CD4-positive, alpha-beta T cell treated with Interleukin-21 for 1 hour (primary cell): ENCODE measurements around the gene GRIFIN.

Experiments used
- DNase-seq: peaks from one replicate; pipeline ENCODE4 v3.0.0-alpha.2; 2020

Gene GRIFIN

GRCh38 chr7:2452643-2453270 lies 23.4 kb downstream of the GRIFIN start:
- DNase-seq: no peak

- no peak for DNase-seq
Measured at GRCh38 chr7:2452074-2452507, 24.1 kb downstream of the GRIFIN start.

GRCh38 chr7:2451171-2452073 lies 24.8 kb downstream of the GRIFIN start:
- DNase-seq: peak; percentile 73

- no peak for DNase-seq
Measured at GRCh38 chr7:2450198-2451107, 25.7 kb downstream of the GRIFIN start.

GRCh38 chr7:2446676-2447075 lies 29.5 kb downstream of the GRIFIN start:
- DNase-seq: no peak

GRCh38 chr7:2445898-2446555 lies 30.2 kb downstream of the GRIFIN start:
- DNase-seq: no peak

GRCh38 chr7:2445047-2445446 lies 31.2 kb downstream of the GRIFIN start:
- no peak for DNase-seq

- no peak for DNase-seq
Measured at GRCh38 chr7:2444476-2444875, 31.7 kb downstream of the GRIFIN start.

- DNase-seq: no peak
Measured at GRCh38 chr7:2443491-2443890, 32.7 kb downstream of the GRIFIN start.

GRCh38 chr7:2441430-2442058 lies 34.7 kb downstream of the GRIFIN start:
- DNase-seq: no peak

- no peak for DNase-seq
Measured at GRCh38 chr7:2440608-2441245, 35.5 kb downstream of the GRIFIN start.

GRCh38 chr7:2438775-2439174 lies 37.4 kb downstream of the GRIFIN start:
- DNase-seq: no peak

- DNase-seq: no peak
Measured at GRCh38 chr7:2438186-2438585, 38.0 kb downstream of the GRIFIN start.

GRCh38 chr7:2437537-2438148 lies 38.6 kb downstream of the GRIFIN start:
- no peak for DNase-seq

GRCh38 chr7:2437136-2437535 lies 39.1 kb downstream of the GRIFIN start:
- no peak for DNase-seq

GRCh38 chr7:2436341-2437104 lies 39.7 kb downstream of the GRIFIN start:
- no peak for DNase-seq

GRCh38 chr7:2435146-2435545 lies 41.1 kb downstream of the GRIFIN start:
- no peak for DNase-seq

- DNase-seq: no peak
Measured at GRCh38 chr7:2433713-2434550, 42.3 kb downstream of the GRIFIN start.
